ENCODE results near the gene FBXL14.

Gene FBXL14

DNA sequence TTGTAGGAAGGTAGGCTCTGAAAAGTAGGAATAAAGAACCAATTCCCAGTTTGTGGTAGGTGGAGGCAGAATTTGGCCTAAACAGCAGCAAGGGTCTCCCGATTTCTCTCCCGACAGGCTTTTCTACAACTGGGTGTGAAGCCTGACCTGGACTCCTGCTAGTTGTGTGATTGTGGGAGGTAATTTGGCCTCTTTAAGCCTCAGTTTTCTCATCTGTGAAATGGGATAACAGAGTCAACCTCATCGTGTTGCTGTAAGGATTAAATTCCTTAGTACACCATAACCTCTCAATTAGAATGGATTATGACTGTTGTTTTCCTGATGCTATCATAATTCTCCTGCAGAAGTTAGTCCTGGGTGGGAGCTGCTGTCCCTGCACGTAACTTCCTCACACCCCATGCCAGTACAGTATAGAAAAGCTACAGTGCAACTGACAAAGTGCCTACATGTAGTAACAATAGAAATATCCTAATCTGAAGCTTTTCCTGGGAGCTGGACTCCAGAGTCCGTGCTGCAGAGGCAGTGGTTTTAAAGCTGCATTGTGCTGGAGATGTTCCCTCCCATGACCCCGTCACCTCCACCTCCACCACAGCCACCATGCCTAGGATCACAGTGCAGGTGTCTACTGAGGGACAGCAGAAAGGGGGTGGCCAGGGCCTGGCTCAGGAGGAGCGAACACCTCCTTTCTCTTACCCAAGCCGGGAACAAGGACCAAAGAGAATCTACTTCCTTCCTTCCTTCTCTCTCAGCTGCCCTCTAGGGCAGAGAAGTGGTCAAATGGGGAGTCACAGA lies 76.5 kb downstream of the FBXL14 start:
- no peak for DNase-seq (ENCODE audit: extremely low read depth in 1 of 2, low read depth in 1 of 2)

DNA sequence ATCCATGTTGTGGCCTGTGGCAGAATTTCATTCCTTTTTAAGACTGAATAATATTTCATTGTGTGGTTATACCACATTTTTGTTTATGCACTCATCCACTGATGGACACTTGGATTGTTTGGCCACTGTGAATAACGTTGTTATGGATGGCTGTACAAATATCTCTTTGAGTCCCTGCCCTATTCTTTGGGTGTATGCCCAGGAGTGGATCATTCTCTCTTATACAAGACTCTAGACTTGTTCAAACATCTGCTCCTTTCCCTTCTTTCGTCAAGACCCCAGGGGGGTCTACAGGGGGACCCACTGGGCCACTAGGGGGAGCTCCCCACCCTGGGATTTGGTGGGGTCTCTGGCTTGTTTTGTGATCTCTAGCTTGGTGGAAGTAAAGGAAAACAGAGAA lies 77.4 kb downstream of the FBXL14 start:
- DNase-seq (ENCODE audit: extremely low read depth in 1 of 2, low read depth in 1 of 2) = no peak
